HG03139 (cell line): ENCODE measurements around the gene SLC45A1.
"Not testable (repeated sequence)": the region's sequence is repeated elsewhere in the genome, so short reads cannot be mapped to it uniquely, and the experiment has no call there.

Experiments
- ATAC-seq: cut with Tn5 transposase; IDR thresholded peaks from one replicate; pipeline ENCODE4 v1.9.1; 2021; ENCODE audit not compliant: unreplicated experiment

SLC45A1 gene

GRCh38 chr1:8365661-8366362, 47.9 kb downstream of the SLC45A1 start:
- ATAC-seq: no peak

- no peak for ATAC-seq
Measured at GRCh38 chr1:8367571-8368194, 49.8 kb downstream of the SLC45A1 start.

GRCh38 chr1:8368956-8369639, 51.2 kb downstream of the SLC45A1 start:
- ATAC-seq: no peak

- no peak for ATAC-seq
Measured at GRCh38 chr1:8370046-8370881, 52.4 kb downstream of the SLC45A1 start.

GRCh38 chr1:8370905-8371315, 53.0 kb downstream of the SLC45A1 start:
- ATAC-seq: no peak

GRCh38 chr1:8371372-8371991, 53.6 kb downstream of the SLC45A1 start:
- no peak for ATAC-seq

GRCh38 chr1:8373125-8373524, 55.2 kb downstream of the SLC45A1 start:
- no peak for ATAC-seq

- no peak for ATAC-seq
Measured at GRCh38 chr1:8373581-8374241, 55.8 kb downstream of the SLC45A1 start.

GRCh38 chr1:8374356-8374755, 56.4 kb downstream of the SLC45A1 start:
- ATAC-seq: no peak

- ATAC-seq: no peak
Measured at GRCh38 chr1:8374812-8375211, 56.9 kb downstream of the SLC45A1 start.

- no peak for ATAC-seq
Measured at GRCh38 chr1:8376358-8376840, 58.5 kb downstream of the SLC45A1 start.

GRCh38 chr1:8377271-8377981, 59.5 kb downstream of the SLC45A1 start:
- no peak for ATAC-seq

GRCh38 chr1:8378178-8378577, 60.3 kb downstream of the SLC45A1 start:
- no peak for ATAC-seq

GRCh38 chr1:8378981-8379470, 61.1 kb downstream of the SLC45A1 start:
- no peak for ATAC-seq

GRCh38 chr1:8379513-8380186, 61.7 kb downstream of the SLC45A1 start:
- ATAC-seq: no peak

GRCh38 chr1:8380310-8380709, 62.4 kb downstream of the SLC45A1 start:
- ATAC-seq: not testable (repeated sequence)

- no peak for ATAC-seq
Measured at GRCh38 chr1:8381618-8382017, 63.7 kb downstream of the SLC45A1 start.

GRCh38 chr1:8382051-8382505, 64.2 kb downstream of the SLC45A1 start:
- no peak for ATAC-seq
